Lower leg skin (tissue), 3 donors: ENCODE data around the gene LZTS2.

Experiments used
- POLR2A ChIP-seq, 2 donors: fragments of 450-650 bp; IDR thresholded peaks; one replicate each; pipeline ENCODE4 v1.6.1; 2016 to 2017; ENCODE audit warnings: antibody characterized with exemption in 2 of 2, mild to moderate bottlenecking in 1 of 2, moderate library complexity in 1 of 2
- TF ChIP-seq, protein P1 (sequence below), 3 donors: fragments of 450-650 bp; IDR thresholded peaks; one replicate each; pipeline ENCODE4 v1.5.1; 2016; ENCODE audit warnings: antibody characterized with exemption in 3 of 3, mild to moderate bottlenecking in 3 of 3, moderate library complexity in 2 of 3

DNA sequence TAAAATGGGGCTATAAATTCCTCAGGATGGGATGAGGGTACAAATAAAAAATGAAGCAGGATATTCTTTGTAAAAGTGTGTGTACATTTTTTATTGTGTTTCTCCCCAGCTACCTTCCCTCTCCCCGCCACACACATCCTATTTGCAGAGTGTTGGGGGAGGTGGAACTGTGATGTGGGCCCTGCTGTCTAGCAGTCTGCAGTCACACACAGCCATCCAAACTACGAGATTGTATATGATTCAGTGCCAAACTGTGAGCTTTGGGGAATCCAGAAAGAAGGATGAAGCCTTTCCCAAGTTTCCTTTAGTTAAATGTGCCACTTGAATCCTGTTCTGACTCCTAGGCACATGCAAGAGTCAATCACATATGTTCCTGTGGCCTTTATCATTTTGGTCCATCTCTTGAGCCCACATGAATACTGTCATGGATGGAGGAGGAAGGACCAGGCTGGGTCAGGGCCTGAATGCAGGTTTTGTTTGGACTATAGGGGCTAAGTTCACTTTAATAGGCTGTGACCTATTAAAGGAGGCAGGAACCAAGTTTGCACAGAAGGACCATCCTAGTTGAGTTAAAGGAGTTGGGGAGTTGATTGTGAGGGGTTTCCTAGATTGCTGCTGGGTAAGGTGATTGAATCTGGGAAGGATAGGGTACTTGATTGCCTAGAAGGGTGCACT, 31.4 kb upstream of the LZTS2 start:
- TF ChIP-seq, protein P1, sequence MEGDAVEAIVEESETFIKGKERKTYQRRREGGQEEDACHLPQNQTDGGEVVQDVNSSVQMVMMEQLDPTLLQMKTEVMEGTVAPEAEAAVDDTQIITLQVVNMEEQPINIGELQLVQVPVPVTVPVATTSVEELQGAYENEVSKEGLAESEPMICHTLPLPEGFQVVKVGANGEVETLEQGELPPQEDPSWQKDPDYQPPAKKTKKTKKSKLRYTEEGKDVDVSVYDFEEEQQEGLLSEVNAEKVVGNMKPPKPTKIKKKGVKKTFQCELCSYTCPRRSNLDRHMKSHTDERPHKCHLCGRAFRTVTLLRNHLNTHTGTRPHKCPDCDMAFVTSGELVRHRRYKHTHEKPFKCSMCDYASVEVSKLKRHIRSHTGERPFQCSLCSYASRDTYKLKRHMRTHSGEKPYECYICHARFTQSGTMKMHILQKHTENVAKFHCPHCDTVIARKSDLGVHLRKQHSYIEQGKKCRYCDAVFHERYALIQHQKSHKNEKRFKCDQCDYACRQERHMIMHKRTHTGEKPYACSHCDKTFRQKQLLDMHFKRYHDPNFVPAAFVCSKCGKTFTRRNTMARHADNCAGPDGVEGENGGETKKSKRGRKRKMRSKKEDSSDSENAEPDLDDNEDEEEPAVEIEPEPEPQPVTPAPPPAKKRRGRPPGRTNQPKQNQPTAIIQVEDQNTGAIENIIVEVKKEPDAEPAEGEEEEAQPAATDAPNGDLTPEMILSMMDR (IDR thresholded peaks at IDR 0.05) = no peak
- no peak for TF ChIP-seq POLR2A (IDR thresholded peaks at IDR 0.05)
